Measurements from ENCODE around the gene C12orf54.
"Not testable (repeated sequence)": the region's sequence is repeated elsewhere in the genome, so short reads cannot be mapped to it uniquely, and the experiment has no call there.

DNA sequence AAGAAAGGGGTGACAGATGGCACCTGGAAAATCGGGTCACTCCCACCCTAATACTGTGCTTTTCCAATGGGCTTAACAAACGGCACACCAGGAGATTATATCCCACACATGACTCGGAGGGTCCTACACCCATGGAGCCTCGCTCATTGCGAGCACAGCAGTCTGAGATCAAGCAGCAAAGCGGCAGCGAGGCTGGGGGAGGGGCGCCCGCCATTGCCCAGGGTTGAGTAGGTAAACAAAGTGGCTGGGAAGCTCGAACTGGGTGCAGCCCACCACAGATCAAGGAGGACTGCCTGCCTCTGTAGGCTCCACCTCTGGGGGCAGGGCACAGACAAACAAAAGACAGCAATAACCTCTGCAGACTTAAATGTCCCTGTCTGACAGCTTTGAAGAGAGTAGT lies 48.3 kb upstream of the C12orf54 start:
- TF ChIP-seq, protein P1, sequence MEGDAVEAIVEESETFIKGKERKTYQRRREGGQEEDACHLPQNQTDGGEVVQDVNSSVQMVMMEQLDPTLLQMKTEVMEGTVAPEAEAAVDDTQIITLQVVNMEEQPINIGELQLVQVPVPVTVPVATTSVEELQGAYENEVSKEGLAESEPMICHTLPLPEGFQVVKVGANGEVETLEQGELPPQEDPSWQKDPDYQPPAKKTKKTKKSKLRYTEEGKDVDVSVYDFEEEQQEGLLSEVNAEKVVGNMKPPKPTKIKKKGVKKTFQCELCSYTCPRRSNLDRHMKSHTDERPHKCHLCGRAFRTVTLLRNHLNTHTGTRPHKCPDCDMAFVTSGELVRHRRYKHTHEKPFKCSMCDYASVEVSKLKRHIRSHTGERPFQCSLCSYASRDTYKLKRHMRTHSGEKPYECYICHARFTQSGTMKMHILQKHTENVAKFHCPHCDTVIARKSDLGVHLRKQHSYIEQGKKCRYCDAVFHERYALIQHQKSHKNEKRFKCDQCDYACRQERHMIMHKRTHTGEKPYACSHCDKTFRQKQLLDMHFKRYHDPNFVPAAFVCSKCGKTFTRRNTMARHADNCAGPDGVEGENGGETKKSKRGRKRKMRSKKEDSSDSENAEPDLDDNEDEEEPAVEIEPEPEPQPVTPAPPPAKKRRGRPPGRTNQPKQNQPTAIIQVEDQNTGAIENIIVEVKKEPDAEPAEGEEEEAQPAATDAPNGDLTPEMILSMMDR (IDR thresholded peaks at IDR 0.05; ENCODE audit: borderline replicate concordance, extremely low read depth, low read length, poor library complexity, severe bottlenecking): not testable (repeated sequence)
- TF ChIP-seq EZH2 (IDR thresholded peaks at IDR 0.05; ENCODE audit: borderline replicate concordance, low read depth, low read length, severe bottlenecking): not testable (repeated sequence)
